ENCODE measurements around the gene TRIOBP. TPM values are rescaled to one million over a fixed set of nuclear protein-coding genes. Genes with fewer than 3 reads are reported as not detected.
A peak's percentile ranks its signal among the peaks of the same experiment; 100 is the strongest.

The TRIOBP gene
- total and polyA plus RNA-seq, 2 of the 13 experiments (the other 11 are each of a cell fraction or from before 2014, with no cell fraction given): 6.1 to 15.4 TPM

GRCh38 chr22:37784829-37785495 lies 88.1 kb downstream of the TRIOBP start (continued):
- TF ChIP-seq, protein P1, sequence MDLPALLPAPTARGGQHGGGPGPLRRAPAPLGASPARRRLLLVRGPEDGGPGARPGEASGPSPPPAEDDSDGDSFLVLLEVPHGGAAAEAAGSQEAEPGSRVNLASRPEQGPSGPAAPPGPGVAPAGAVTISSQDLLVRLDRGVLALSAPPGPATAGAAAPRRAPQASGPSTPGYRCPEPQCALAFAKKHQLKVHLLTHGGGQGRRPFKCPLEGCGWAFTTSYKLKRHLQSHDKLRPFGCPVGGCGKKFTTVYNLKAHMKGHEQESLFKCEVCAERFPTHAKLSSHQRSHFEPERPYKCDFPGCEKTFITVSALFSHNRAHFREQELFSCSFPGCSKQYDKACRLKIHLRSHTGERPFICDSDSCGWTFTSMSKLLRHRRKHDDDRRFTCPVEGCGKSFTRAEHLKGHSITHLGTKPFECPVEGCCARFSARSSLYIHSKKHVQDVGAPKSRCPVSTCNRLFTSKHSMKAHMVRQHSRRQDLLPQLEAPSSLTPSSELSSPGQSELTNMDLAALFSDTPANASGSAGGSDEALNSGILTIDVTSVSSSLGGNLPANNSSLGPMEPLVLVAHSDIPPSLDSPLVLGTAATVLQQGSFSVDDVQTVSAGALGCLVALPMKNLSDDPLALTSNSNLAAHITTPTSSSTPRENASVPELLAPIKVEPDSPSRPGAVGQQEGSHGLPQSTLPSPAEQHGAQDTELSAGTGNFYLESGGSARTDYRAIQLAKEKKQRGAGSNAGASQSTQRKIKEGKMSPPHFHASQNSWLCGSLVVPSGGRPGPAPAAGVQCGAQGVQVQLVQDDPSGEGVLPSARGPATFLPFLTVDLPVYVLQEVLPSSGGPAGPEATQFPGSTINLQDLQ (CRISPR knock-in tag; IDR thresholded peaks at IDR 0.05): no peak
- TF ChIP-seq MED8 (CRISPR knock-in tag; IDR thresholded peaks at IDR 0.05; ENCODE audit: insufficient replicate concordance) (no peak), ZNF232 (CRISPR knock-in tag; IDR thresholded peaks at IDR 0.05; ENCODE audit: borderline replicate concordance) (no peak), SRY (CRISPR knock-in tag; IDR thresholded peaks at IDR 0.05) (no peak), GTF3A (CRISPR knock-in tag; conservative IDR thresholded peaks at IDR 0.05) (no peak), ZNF780A (CRISPR knock-in tag; IDR thresholded peaks at IDR 0.05) (0 out of 2 replicates have a peak, but pooled peaks have one; percentile 67), ZNF333 (CRISPR knock-in tag; IDR thresholded peaks at IDR 0.05; ENCODE audit: borderline replicate concordance) (no peak), MIXL1 (CRISPR knock-in tag; IDR thresholded peaks at IDR 0.05) (no peak), PCBP1 (IDR thresholded peaks at IDR 0.05; ENCODE audit: borderline replicate concordance, low read depth, low read length) (no peak), NFRKB (IDR thresholded peaks at IDR 0.05) (no peak), ATAD3A (CRISPR knock-in tag; IDR thresholded peaks at IDR 0.05) (no peak), FOXJ3 (CRISPR knock-in tag; IDR thresholded peaks at IDR 0.05; ENCODE audit: borderline replicate concordance) (no peak), ZNF337 (CRISPR knock-in tag; IDR thresholded peaks at IDR 0.05; ENCODE audit: borderline replicate concordance, low read depth) (no peak), ZNF724P (CRISPR knock-in tag; IDR thresholded peaks at IDR 0.05; ENCODE audit: borderline replicate concordance) (no peak), FOXK1 (CRISPR knock-in tag; IDR thresholded peaks at IDR 0.05; ENCODE audit: borderline replicate concordance, low read depth) (0 out of 2 replicates have a peak, but pooled peaks have one; percentile 3), NFKBIZ (CRISPR knock-in tag; IDR thresholded peaks at IDR 0.05) (no peak), ZNF264 (CRISPR knock-in tag; IDR thresholded peaks at IDR 0.05) (no peak), FOXA3 (CRISPR knock-in tag; IDR thresholded peaks at IDR 0.05) (no peak), ZNF563 (CRISPR knock-in tag; IDR thresholded peaks at IDR 0.05) (peak; percentile 28; the same call in 1 of the 2 replicates), SYNCRIP (IDR thresholded peaks at IDR 0.05; ENCODE audit: insufficient read depth, low read depth, low read length) (no peak), NCOA5 (CRISPR knock-in tag; IDR thresholded peaks at IDR 0.05) (no peak), SP1 (IDR thresholded peaks at IDR 0.05) (no peak), SP1 (CRISPR knock-in tag; IDR thresholded peaks at IDR 0.05) (no peak), GATAD2A (CRISPR knock-in tag; IDR thresholded peaks at IDR 0.05) (peak; percentile 49; the same call in 1 of the 2 replicates), ZNF547 (CRISPR knock-in tag; IDR thresholded peaks at IDR 0.05) (no peak), PHF20 (CRISPR knock-in tag; IDR thresholded peaks at IDR 0.05) (no peak)
- TF ChIP-seq, protein P2, sequence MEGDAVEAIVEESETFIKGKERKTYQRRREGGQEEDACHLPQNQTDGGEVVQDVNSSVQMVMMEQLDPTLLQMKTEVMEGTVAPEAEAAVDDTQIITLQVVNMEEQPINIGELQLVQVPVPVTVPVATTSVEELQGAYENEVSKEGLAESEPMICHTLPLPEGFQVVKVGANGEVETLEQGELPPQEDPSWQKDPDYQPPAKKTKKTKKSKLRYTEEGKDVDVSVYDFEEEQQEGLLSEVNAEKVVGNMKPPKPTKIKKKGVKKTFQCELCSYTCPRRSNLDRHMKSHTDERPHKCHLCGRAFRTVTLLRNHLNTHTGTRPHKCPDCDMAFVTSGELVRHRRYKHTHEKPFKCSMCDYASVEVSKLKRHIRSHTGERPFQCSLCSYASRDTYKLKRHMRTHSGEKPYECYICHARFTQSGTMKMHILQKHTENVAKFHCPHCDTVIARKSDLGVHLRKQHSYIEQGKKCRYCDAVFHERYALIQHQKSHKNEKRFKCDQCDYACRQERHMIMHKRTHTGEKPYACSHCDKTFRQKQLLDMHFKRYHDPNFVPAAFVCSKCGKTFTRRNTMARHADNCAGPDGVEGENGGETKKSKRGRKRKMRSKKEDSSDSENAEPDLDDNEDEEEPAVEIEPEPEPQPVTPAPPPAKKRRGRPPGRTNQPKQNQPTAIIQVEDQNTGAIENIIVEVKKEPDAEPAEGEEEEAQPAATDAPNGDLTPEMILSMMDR (CRISPR knock-in tag; IDR thresholded peaks at IDR 0.05): no peak
- TF ChIP-seq, protein P3, sequence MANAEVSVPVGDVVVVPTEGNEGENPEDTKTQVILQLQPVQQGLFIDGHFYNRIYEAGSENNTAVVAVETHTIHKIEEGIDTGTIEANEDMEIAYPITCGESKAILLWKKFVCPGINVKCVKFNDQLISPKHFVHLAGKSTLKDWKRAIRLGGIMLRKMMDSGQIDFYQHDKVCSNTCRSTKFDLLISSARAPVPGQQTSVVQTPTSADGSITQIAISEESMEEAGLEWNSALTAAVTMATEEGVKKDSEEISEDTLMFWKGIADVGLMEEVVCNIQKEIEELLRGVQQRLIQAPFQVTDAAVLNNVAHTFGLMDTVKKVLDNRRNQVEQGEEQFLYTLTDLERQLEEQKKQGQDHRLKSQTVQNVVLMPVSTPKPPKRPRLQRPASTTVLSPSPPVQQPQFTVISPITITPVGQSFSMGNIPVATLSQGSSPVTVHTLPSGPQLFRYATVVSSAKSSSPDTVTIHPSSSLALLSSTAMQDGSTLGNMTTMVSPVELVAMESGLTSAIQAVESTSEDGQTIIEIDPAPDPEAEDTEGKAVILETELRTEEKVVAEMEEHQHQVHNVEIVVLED (CRISPR knock-in tag; IDR thresholded peaks at IDR 0.05; ENCODE audit: borderline replicate concordance): no peak
